AG09309 (cell line): ENCODE measurements around the gene LEAP2.

Experiments used
- DNase-seq: peaks from one replicate; pipeline ENCODE4 v3.0.0-alpha.2; 2010; ENCODE audit warnings: low read depth
- H3K4me3 ChIP-seq: 2 replicates; pipeline ENCODE4 v1.5.1; 2011; ENCODE audit warnings: mild to moderate bottlenecking, low read depth, low read length, moderate library complexity; ENCODE audit not compliant: control insufficient read depth
- CTCF ChIP-seq: IDR thresholded peaks from 2 replicates; pipeline ENCODE4 v1.5.1; 2011; ENCODE audit warnings: mild to moderate bottlenecking, low read depth, low read length, inconsistent platforms; ENCODE audit not compliant: insufficient read depth, control insufficient read depth; ENCODE audit errors: missing control alignments

The LEAP2 gene

GRCh38 chr5:132866342-132867045 lies 7.0 kb upstream of the LEAP2 start, which contains the start of the genes GDF9 and UQCRQ:
Gene GDF9, minus strand, starts transcription at chr5:132866469. Its CDS starts 1,936 bp downstream, at chr5:132864533.
Gene UQCRQ, plus strand, starts transcription at chr5:132866642. Its CDS starts 240 bp downstream, at chr5:132866882.
- TF ChIP-seq CTCF = peak; percentile 53
- peak; percentile 99 for DNase-seq
- peak within 1 kb of the TSS; percentile 76 for H3K4me3 ChIP-seq

- DNase-seq = no peak
- no peak for TF ChIP-seq CTCF
- peak overlapping the region; percentile 76 for H3K4me3 ChIP-seq
Measured at GRCh38 chr5:132867046-132867451, 6.4 kb upstream of the LEAP2 start.

- no peak for DNase-seq
- no peak for TF ChIP-seq CTCF
- H3K4me3 ChIP-seq = no peak overlapping the region
Measured at GRCh38 chr5:132868754-132869153, 4.7 kb upstream of the LEAP2 start.

- no peak for TF ChIP-seq CTCF
- DNase-seq = no peak
- H3K4me3 ChIP-seq = no peak overlapping the region
Measured at GRCh38 chr5:132870801-132871200, 2.7 kb upstream of the LEAP2 start.

- TF ChIP-seq CTCF = no peak
- no peak for DNase-seq
Measured at GRCh38 chr5:132871459-132872284, 1.8 kb upstream of the LEAP2 start.

GRCh38 chr5:132872788-132873118 lies 715 bp upstream of the LEAP2 start:
- no peak for DNase-seq
- H3K4me3 ChIP-seq = no peak overlapping the region
- TF ChIP-seq CTCF = no peak

More at GRCh38 chr5:132871459-132872284, 1.8 kb upstream of the LEAP2 start:
- no peak overlapping the region for H3K4me3 ChIP-seq
